Stimulated activated CD4-positive, alpha-beta T cell treated with anti-CD3 and anti-CD28 coated beads, TNF-alpha, amount 100 ng/mL, for 1 hour (primary cell): ENCODE data around the gene PPM1G.
A peak's percentile ranks its signal among the peaks of the same experiment; 100 is the strongest.
"Not testable (repeated sequence)": the region's sequence is repeated elsewhere in the genome, so short reads cannot be mapped to it uniquely, and the experiment has no call there.

Source experiments
- DNase-seq, 3 donors: peaks; one replicate each; pipeline ENCODE4 v3.0.0-alpha.2; 2020; ENCODE audit warnings: low read depth in 3 of 3, low spot score in 1 of 3

The PPM1G gene

DNA sequence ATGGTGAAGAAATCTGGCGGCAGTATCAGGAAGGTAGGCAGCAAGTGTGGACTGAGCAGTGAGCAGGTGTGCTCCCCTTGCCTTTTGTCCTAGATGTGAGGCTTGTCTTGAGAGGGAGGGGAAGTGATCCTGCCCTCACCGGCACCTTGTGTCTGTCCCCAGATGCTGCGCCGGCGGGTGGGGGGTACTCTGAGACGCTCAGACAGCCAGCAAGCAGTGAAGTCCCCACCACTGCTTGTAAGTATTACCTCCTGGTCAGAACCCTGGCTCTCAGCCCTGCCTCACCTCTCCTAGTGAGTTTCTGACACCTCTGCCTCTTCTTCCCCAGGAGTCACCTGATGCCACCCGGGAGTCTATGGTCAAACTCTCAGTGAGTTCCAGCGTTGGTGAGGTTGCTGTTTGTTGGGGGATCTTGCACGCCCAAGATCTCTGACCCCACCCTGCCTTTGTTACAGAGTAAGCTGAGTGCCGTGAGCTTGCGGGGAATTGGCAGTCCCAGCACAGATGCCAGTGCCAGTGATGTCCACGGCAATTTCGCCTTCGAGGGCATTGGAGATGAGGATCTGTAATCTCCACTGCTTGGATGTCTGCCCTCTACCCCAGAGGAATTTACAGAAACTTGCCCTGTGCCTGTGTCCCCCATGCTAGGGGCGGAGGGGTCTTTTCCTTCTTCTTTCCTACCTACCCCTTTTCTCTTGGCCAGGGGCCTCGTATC lies 33.1 kb downstream of the PPM1G start:
- no peak for DNase-seq

DNA sequence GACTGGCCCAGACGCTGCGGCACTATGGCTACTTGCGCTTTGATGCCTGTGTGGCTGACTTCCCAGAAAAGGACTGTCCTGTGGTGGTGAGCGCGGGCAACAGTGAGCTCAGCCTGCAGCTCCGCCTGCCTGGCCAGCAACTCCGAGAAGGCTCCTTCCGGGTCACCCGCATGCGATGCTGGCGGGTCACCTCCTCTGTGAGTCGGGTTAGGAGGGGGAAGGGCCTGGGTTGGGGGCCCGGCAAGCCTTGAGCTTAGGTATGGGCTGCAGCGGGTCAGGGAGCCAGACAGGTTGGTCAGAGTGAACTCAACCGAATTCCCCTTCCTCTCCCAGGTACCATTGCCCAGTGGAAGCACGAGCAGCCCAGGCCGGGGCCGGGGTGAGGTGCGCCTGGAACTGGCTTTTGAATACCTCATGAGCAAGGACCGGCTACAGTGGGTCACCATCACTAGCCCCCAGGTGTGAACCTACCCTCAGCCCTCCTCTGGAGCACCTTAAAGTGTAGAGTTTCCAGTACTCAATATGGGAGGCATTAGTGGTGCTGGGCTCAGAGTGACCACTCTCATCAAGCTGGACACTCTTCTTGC lies 33.8 kb downstream of the PPM1G start:
- no peak for DNase-seq

DNA sequence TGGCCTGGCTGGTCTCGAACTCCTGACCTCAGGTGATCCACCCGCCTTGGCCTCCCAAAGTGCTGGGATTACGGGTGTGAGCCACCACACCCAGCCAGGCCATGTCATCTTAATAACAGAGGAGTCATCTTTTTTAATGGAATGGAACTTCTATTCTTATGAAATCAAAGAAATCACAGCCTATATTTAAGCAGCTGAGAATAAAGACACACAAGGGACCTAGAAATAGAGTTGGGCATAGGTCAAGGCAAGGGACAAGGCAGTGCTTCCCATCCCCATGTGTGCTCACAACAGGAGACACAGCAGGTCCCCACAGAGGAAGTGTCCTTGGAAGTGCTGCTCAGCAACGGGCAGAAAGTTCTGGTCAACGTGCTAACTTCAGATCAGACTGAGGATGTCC lies 35.8 kb downstream of the PPM1G start:
- no peak for DNase-seq

DNA sequence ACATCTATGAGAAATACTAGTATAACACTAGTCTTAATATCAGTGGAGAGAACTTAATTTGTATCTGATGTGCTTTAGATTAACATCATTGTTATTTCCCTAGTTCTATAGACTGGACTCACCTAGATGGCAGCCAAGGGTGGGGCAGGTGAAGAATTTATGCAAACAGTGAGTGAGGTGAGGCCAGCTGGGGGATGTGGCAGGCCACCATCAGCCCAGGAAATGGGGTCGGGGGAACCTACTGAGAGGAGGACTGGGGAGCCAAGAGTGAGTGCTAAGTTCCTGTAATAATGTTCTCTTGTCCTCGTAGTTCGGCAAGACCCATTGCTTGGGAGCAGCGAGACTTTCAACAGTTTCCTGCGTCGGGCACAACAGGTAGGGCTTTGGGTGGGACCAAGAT lies 36.5 kb downstream of the PPM1G start:
- DNase-seq, result no peak

DNA sequence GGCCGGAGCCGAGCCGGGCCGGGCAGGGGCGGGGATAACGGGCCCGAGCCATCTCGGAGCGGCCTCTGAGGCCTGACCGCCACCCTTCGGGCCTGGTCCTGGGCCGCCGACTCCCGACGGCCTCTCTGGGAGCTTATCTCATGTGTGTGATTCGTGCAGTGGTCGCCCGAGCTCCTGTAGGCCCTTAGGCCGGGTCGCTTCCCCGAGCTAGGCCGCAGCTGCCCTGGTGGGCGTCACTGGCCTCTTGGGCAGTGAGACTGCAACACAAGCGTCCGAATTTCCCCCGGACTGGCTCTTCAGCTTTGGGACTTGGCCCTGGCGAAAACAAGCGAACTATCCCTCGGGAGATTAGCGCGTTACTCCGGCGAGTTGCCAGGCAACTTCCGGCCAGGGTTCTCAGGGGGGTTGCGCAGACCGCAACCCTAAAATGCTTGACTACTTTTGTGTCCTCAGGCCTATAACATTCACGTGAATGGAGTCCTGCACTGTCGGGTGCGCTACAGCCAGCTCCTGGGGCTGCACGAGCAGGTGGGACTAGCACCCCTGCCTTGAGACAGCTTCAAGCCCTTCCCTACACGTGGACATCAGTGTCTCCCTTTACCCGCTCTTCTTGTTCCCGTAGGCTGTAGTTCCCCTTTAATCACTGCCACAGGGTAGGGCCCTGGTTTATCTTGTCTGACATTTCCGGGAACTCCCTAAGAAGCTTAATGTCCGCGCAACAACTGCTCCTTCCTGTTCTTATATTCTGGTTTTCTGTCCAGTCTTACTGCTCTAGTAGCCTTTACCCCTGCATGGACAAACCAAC lies 38.4 kb downstream of the PPM1G start:
- peak in 1 of 3 donors; percentile 18 for DNase-seq

DNA sequence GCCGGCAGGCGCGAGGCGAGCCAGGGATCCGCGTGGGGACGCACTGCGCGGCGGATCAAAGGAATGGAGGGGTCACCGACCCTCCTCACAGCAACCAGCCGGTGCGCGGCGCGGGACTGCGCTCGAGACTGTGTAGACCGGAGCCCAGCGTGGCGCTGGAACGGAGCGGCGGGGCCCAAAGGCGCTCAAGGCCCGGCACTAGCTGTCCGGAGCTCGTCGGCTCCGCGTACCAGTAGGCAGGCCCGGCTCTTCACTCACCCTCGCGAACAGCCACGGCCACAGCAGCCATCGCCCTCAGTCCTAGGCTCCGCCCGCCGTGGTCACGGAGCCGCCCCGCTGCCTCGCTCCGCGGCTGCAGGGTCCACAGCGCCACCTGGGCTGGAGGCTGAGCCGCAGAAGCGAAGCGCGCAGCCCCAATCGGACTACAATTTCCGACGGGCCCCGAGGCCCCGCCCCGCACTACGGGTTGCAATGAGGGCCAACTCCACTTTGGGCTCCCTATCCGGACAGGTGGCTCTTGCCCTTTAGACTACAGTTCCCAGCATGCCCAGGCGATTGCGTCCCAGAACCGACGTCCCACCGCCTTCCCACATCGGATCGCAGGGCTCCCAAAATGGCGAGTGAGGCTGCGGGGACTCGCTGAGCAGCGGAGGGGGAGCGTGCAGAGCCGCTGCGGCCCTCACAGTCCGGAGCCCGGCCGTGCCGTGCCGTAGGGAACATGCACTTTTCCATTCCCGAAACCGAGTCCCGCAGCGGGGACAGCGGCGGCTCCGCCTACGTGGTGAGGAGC lies 39.2 kb downstream of the PPM1G start, which contains the start of the genes EIF2B4 and SNX17:
Gene EIF2B4, minus strand, starts transcription at position 313 of the 790 bp plus-strand sequence. Its CDS starts 24 bp downstream, at position 289.
Gene SNX17, plus strand, starts transcription at position 591 of the 790 bp plus-strand sequence. Its CDS starts 128 bp downstream, at position 719.
- DNase-seq, result peak; percentile 97 to 98 (median 97)

DNA sequence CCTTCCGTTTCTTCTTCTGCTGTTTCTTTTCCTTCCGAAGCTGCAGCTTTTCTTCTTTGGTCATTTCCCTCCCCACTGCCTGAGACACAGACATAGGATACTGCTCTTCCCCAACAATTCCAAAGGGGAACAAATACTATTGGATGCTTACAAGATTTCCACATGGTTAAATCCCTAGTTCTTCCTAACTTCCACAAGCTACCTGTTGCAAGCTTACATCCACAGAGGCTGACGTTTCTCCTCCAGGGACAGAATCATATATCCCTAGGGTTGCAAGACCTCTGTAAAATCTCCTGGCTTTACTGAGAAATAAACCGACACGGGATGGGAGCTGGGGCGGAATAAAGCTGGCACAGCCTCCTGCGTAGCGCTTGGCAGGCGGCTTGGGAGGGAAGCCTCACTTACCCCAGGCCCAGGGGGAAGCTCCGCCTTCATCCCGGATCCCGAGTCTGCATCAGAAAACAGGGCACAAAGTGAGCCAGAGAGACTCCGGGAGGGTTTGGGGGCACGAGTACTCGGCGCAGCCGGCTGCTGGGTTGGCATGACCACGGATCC lies 39.8 kb downstream of the PPM1G start:
- DNase-seq, result no peak

DNA sequence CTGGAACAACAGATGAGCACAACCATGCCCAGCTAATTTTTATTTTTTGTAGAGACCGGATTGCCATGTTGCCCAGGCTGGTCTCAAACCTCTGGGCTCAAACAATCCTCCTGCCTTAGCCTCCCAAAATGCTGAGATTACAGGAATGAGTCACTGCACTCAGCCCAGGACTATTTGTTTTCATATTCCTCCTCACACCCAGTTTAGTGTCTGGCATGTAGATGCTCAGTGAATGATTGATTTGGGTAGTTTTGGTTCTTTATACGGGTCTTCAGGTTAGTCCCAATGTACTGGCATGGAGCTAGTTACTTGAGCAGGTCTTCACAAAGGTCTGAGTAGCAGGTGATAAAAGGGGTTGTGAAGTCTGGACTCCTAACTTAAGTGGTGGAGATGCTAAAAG lies 45.5 kb downstream of the PPM1G start:
- no peak for DNase-seq

DNA sequence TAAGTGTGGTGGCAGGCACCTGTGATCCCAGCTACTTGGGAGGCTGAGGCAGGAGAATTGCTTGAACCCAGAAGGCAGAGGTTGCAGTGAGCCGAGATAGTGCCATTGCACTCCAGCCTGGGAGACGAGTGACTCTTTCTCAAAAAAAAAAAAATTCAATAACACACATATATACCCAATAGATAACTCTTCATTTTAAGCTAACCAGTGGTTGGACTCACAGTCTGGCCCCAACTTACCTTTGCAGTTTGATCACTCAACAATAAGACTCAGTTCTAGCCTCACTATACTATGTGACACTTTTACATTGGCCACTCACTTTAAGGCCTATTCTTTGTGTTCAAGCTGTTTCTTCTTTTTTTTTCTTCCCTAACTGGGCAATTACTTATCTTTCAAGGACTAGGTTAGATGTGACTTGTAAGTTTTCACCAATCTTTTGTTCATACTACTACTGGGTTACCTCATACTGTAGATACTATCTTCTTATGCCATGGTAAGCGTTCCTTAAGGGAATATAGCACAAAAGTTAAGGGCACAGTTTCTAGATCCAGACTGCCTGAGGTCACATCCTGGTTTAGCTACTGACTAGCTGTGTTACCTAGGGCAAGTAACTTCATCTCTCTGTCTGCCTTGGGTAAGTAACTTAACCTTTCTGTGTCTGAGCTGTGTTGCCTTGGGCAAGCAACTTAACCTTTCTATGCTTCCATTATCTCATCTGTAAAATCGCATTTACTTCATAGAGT lies 46.5 kb downstream of the PPM1G start:
- DNase-seq, result no peak

DNA sequence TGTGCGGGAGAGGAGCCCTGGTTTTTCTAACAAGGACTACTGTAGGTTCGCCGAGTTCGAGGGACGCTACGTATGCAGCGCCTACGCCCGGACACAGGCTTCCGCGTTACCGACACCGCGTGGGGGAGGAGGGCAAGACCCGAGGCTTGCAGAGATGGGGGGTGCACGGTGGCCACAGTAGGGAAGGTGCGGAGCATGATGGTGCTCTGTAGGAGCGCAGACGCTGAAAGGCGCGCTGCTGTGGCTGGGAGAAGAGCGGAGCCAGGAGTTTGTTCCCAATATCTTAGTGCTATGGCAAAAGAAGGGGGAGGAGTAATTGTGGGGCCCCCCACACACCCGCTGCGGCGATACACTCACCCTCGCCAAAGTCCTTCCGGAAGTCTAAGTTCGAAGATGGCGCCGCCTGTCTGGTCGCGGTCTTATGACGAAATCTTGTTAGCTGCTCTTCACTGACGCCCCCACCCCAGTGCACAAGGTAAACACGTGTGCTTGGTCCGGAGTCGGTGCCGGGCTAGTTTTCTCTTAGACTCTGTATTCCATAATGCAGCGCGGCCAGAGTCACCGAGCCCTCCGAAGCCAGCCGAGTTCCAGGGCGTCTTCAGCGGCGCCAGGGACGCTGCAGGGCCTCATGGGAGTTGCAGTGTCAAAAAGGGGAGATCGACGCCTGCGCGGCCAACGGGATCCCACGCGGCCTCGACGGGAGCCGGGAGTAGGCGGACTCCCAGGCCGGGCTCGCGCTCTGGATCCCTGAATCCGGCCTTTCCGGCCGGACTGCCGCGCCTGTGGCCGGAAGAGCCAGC lies 52.8 kb downstream of the PPM1G start, which contains the start of gene GTF3C2:
Gene GTF3C2, minus strand, starts transcription at position 383 of the 800 bp plus-strand sequence. CDS start 13,210 bp downstream, outside the sequence.
- peak; percentile 74 to 81 (median 78) for DNase-seq

DNA sequence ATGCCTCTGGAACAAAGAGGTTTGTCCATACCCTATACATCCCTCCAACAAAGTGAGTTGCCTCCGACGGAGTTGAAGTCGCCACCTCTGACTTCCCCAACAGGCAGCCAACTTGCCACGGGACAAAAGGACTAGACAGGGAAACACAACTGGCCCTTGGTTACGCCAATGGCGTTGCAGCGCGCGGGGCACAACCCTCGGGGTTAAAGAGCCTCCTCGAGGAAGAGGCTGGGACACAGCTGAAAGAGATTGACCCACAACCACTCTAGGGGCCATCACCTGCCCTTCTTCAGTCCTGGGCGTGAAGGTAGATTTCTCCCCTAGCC lies 53.4 kb downstream of the PPM1G start:
- DNase-seq, result no peak

DNA sequence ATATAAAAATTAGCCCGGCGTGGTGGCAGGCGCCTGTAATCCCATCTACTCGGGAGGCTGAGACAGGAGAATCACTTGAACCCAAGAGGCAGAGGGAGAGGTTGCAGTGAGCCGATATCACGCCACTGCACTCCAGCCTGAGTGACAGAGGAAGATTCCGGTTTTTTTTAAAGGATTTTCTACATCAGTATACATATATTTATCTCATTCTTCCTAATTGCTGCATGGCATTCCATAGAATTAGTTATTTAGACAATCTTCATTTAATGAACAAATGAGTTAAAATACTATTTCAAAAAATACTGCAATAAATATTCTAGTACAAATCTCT lies 54.8 kb downstream of the PPM1G start:
- DNase-seq, result no peak

DNA sequence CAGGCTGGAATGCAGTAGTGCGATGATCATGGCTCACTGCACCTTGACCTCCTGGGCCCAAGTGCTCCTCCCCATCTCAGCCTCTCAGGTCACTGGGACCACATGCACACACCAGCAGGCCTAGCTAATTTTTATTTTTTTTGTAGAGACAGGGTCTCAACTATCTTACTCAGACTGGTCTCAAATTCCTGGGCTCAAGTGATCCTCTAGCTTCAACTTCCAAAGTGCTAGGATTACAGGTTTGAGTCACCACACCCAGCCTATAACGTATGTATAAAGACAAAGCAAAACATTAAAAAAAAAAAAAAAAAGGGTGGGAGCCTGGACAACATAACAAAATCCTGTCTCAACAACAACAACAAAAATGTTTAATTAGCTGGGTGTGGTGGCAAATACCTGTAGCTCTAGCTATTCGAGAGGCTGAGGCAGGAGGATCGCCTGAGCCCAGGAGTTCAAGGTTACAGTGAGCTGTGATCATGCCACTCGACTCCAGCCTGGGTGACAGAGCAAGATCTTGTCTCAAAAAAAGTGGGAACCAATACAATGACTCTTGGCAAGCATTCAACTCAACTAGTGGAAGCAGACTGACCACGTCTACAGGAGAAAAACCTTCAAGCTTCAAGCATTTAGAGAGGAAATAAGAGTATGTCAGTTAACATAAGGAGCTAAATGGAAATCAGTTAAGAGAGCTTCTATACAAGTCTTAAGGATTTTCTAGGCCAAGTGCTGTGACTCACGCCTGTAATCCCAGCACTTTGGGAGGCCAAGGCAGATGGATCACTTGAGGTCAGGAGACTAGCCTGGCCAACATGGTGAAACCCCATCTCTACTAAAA lies 55.4 kb downstream of the PPM1G start:
- no peak for DNase-seq

DNA sequence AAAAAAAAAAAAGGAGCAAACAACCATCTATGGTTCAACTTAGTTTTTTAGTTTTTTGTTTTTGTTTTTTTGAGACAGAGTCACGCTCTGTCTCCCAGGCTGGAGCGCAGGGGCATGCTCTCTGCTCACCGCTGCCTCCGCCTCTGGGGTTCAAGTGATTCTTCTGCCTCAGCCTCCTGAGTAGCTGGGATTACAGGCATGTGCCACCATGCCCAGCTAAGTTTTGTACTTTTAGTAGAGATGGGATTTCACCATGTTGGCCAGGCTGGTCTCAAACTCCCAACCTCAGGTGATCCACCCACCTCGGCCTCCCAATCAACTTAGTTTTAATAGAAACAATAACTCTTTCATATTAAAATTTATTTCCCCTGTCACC lies 56.0 kb downstream of the PPM1G start:
- not testable (repeated sequence) for DNase-seq

DNA sequence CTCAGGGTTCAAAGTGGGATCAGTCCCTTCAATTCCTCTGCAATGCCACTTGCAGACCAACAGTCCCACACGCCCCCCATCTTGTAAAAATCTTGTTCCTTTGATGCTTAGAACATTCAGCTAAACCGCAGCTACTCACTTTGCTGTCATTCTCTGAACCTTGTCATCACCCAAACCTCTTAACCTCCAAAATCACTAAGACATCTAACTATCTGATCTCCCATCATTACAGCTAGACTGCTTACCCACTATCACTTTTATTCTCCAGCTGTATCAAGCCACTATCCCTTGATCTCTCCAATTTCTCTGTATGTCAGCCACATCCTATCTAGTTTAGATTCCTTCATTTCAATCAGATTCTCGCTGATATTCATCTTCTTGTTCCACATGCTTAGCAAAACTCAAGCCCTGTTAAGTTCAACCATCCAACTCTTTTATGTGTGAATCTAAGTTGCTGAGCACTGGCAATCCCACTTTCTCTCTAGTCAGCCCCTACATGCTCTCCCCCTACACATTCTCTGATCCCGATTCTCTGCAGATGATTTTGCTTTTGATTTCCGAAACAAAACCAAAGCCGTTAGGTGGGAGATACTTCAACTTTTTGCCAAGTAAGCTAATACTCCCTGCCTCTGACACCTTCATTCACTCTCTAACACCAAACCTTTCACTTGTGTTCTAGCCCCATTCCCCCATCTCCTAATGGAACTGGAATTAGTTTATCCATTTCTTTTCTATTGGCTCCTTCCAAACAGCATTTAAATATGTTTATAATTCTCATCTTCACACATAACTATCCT lies 57.4 kb downstream of the PPM1G start:
- no peak for DNase-seq

DNA sequence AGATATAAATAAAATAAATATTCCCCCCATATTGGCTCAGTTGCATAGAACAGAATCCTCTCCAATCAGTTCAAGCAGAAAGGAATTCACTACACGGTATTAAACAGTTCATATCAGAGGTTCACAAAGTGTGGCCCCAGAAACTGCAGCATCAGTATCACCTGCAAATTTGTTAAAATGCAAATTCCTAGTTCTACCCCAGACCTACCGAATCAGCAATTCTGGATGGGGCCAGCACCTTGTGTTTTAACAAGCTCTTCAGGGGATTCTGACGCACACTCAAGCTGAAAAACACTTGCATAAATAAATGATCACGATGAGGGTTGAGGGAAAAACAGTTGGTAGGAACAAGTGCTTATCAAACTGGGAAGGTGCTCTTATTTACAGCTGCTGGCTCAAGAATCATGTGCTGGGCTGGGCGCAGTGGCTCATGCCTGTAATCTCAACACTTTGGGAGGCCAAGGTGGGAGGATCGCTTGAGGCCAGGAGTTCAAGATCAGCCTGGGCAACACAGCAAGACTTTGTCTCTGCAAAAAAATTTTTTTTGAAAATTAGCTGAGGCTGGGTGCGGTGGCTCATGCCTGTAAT lies 59.2 kb downstream of the PPM1G start:
- DNase-seq, result no peak

DNA sequence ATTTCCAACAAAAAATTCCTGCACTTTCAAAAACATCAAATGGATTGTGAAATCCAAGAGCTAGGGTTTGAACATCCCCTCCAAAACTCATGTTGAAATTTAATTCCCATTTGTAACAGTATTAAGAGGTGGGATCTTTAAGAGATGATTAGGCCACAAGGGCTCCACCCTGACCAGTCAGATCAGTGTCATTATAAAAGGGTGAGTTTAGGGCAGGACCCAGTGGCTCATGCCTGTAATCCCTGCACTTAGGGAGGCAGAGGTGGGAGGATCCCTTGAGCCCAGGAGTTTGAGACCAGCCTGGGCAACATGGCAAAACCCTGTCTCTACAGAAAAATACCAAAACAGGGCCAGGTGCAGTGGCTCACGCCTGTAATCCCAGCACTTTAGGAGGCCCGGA lies 61.8 kb downstream of the PPM1G start:
- no peak for DNase-seq
